Ramos (cell line): ENCODE data around the gene USP3.
"Not testable (repeated sequence)": the region's sequence is repeated elsewhere in the genome, so short reads cannot be mapped to it uniquely, and the experiment has no call there.

Source experiments
- in situ Hi-C: fragments of 300-500 bp; cut with MboI; formaldehyde crosslinking; loops from one replicate; pipeline ENCODE4 v1.14.3; 2022; ENCODE audit warnings: low sequenced_read_pairs; ENCODE audit not compliant: unreplicated experiment

Gene USP3

GRCh38 chr15:63530752-63531299, 26.4 kb downstream of the USP3 start:
- in situ Hi-C loops: no loop called here

- in situ Hi-C loops: no loop called here
These were observed 27.2 kb downstream of the USP3 start for GRCh38 chr15:63531586-63531985.

GRCh38 chr15:63532307-63532744, 27.9 kb downstream of the USP3 start:
- in situ Hi-C loops: no loop called here

GRCh38 chr15:63534888-63535287, 30.5 kb downstream of the USP3 start:
- in situ Hi-C loops: not testable (repeated sequence)

GRCh38 chr15:63535689-63536088, 31.3 kb downstream of the USP3 start:
- in situ Hi-C loops: no loop called here

GRCh38 chr15:63538876-63539275, 34.5 kb downstream of the USP3 start:
- in situ Hi-C loops: no loop called here

- in situ Hi-C loops: no loop called here
These were observed 35.1 kb downstream of the USP3 start for GRCh38 chr15:63539521-63539920.

GRCh38 chr15:63539998-63540397, 35.6 kb downstream of the USP3 start:
- in situ Hi-C loops: no loop called here

GRCh38 chr15:63540449-63540848, 36.1 kb downstream of the USP3 start:
- in situ Hi-C loops: no loop called here

GRCh38 chr15:63544258-63545026, 40.0 kb downstream of the USP3 start:
- in situ Hi-C loops: no loop called here

GRCh38 chr15:63545520-63545919, 41.1 kb downstream of the USP3 start:
- in situ Hi-C loops: no loop called here

GRCh38 chr15:63551400-63551799, 47.0 kb downstream of the USP3 start:
- in situ Hi-C loops: no loop called here

GRCh38 chr15:63553388-63553791, 49.0 kb downstream of the USP3 start:
- in situ Hi-C loops: no loop called here

GRCh38 chr15:63554337-63554927, 50.0 kb downstream of the USP3 start:
- in situ Hi-C loops: no loop called here

GRCh38 chr15:63555507-63555906, 51.1 kb downstream of the USP3 start:
- in situ Hi-C loops: no loop called here

GRCh38 chr15:63556246-63556645, 51.9 kb downstream of the USP3 start:
- in situ Hi-C loops: no loop called here

- in situ Hi-C loops: no loop called here
These were observed 52.3 kb downstream of the USP3 start for GRCh38 chr15:63556736-63557135.

- in situ Hi-C loops: no loop called here
These were observed 55.4 kb downstream of the USP3 start for GRCh38 chr15:63559753-63560152.

- in situ Hi-C loops: no loop called here
These were observed 56.5 kb downstream of the USP3 start for GRCh38 chr15:63560741-63561448.

- in situ Hi-C loops: no loop called here
These were observed 59.7 kb downstream of the USP3 start for GRCh38 chr15:63564093-63564492.
